ENCODE measurements around the gene TNFSF18.

DNA sequence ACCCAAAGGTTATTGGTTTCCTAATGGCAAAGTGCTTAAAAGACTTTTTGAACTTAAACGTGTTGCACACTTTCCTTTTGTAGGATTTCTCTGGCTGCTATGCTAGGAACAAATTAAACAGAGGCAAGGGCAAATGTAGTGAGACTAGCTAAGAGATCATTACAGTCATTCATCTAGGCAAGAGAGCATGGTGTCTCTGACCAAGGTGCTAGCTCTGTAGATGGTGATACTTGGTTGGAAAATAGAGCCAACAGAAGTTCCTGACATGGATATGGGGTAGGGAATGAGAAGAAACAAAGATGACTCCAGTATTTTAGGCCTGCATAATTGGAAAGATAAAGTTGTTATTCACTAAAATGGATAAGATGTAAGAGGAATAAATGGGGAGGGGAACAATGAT is 6.1 kb downstream of the TNFSF18 start:
- TF ChIP-seq POLR2A (IDR thresholded peaks at IDR 0.05; ENCODE audit: low read depth, low read length): no peak
- TF ChIP-seq, protein P1, sequence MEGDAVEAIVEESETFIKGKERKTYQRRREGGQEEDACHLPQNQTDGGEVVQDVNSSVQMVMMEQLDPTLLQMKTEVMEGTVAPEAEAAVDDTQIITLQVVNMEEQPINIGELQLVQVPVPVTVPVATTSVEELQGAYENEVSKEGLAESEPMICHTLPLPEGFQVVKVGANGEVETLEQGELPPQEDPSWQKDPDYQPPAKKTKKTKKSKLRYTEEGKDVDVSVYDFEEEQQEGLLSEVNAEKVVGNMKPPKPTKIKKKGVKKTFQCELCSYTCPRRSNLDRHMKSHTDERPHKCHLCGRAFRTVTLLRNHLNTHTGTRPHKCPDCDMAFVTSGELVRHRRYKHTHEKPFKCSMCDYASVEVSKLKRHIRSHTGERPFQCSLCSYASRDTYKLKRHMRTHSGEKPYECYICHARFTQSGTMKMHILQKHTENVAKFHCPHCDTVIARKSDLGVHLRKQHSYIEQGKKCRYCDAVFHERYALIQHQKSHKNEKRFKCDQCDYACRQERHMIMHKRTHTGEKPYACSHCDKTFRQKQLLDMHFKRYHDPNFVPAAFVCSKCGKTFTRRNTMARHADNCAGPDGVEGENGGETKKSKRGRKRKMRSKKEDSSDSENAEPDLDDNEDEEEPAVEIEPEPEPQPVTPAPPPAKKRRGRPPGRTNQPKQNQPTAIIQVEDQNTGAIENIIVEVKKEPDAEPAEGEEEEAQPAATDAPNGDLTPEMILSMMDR (conservative IDR thresholded peaks at IDR 0.05; ENCODE audit: low read depth, low read length): no peak
- TF ChIP-seq NFE2L2 (IDR thresholded peaks at IDR 0.05; ENCODE audit: low read depth, low read length): no peak
- TF ChIP-seq, protein P2, sequence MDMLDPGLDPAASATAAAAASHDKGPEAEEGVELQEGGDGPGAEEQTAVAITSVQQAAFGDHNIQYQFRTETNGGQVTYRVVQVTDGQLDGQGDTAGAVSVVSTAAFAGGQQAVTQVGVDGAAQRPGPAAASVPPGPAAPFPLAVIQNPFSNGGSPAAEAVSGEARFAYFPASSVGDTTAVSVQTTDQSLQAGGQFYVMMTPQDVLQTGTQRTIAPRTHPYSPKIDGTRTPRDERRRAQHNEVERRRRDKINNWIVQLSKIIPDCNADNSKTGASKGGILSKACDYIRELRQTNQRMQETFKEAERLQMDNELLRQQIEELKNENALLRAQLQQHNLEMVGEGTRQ (IDR thresholded peaks at IDR 0.05; ENCODE audit: low read depth, low read length): no peak
- TF ChIP-seq RCOR1 (IDR thresholded peaks at IDR 0.05; ENCODE audit: insufficient replicate concordance, low read length): no peak
- TF ChIP-seq MXI1 (IDR thresholded peaks at IDR 0.05; ENCODE audit: borderline replicate concordance, low read depth, low read length): no peak
- TF ChIP-seq RAD21 (IDR thresholded peaks at IDR 0.05; ENCODE audit: low read length): no peak
- TF ChIP-seq BHLHE40 (IDR thresholded peaks at IDR 0.05; ENCODE audit: low read depth, low read length): no peak
- TF ChIP-seq FOS (IDR thresholded peaks at IDR 0.05; ENCODE audit: low read depth, low read length): no peak
- no peak for TF ChIP-seq MAZ (IDR thresholded peaks at IDR 0.05; ENCODE audit: borderline replicate concordance, low read depth, low read length)
- TF ChIP-seq, protein P3, sequence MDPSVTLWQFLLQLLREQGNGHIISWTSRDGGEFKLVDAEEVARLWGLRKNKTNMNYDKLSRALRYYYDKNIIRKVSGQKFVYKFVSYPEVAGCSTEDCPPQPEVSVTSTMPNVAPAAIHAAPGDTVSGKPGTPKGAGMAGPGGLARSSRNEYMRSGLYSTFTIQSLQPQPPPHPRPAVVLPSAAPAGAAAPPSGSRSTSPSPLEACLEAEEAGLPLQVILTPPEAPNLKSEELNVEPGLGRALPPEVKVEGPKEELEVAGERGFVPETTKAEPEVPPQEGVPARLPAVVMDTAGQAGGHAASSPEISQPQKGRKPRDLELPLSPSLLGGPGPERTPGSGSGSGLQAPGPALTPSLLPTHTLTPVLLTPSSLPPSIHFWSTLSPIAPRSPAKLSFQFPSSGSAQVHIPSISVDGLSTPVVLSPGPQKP (IDR thresholded peaks at IDR 0.05; ENCODE audit: borderline replicate concordance, low read depth, low read length): no peak
